GM12878 (cell line): Measurements from ENCODE around the gene LYL1. TPM values are rescaled to one million over a fixed set of nuclear protein-coding genes. Genes with fewer than 3 reads are reported as not detected.

Source experiments
- ATAC-seq: fragments of 200-7000 bp; cut with Tn5 transposase; 3 replicates; pipeline ENCODE4 v1.9.1; 2020; ENCODE audit warnings: mild to moderate bottlenecking, moderate library complexity
- BruUV-seq: library from RNA; stranded (reverse); fragments of 400-500 nt; replicated peaks from 2 replicates; lab custom pipeline; 2021; lab: Mats Ljungman, UMichigan
- CTCF ChIA-PET: fragments of 300-600 bp; sonication (Branson Sonifier 250); formaldehyde crosslinking; extraction: SDS; loops from one replicate; lab custom pipeline; 2021; ENCODE audit warnings: inconsistent platforms; lab: Yijun Ruan, JAX
- POLR2A ChIA-PET: fragments of 350-600 bp; formaldehyde crosslinking; extraction: SDS; loops from one replicate; lab custom pipeline; 2021; ENCODE audit warnings: inconsistent platforms; lab: Charles Lee
- RAD21 ChIA-PET: fragments of 300-600 bp; sonication (Branson Sonifier 250); formaldehyde crosslinking; loops from one replicate; lab custom pipeline; 2023; ENCODE audit warnings: antibody characterized with exemption; ENCODE audit not compliant: unreplicated experiment; lab: Charles Lee
- SMC1A ChIA-PET: fragments of 300-600 bp; sonication (Branson Sonifier 250); formaldehyde crosslinking; loops from one replicate; lab custom pipeline; 2023; ENCODE audit not compliant: unreplicated experiment, uncharacterized antibody; lab: Charles Lee
- DNase-seq: peaks from one replicate; pipeline ENCODE4 v3.0.0-alpha.2; 2011; ENCODE audit warnings: low read depth, low spot score
- FAIRE-seq: peaks from 3 replicates; lab custom pipeline; 2011; peaks lifted over from hg19 to GRCh38; lab: Jason Lieb, UNC
- H2AFZ ChIP-seq: 2 replicates; pipeline ENCODE4 v1.6.0; 2011; ENCODE audit warnings: low read depth, low read length, control low read depth; ENCODE audit not compliant: control insufficient read depth
- H3K27ac ChIP-seq: 2 replicates; pipeline ENCODE4 v1.5.1; 2011; ENCODE audit warnings: control low read depth; ENCODE audit not compliant: control insufficient read depth, insufficient read depth
- H3K27me3 ChIP-seq, 2 experiments: replicated peaks in 1 of 2; 2 replicates each; pipeline versions ENCODE4 v1.6.0 to v1.6.1; 2011; ENCODE audit warnings: low read length in 1 of 2; ENCODE audit not compliant: control insufficient read depth in 2 of 2, insufficient read depth in 2 of 2
- H3K36me3 ChIP-seq, 2 experiments: 2 replicates each; pipeline ENCODE4 v1.5.1; 2011; ENCODE audit warnings: low read length in 1 of 2; ENCODE audit not compliant: control insufficient read depth in 2 of 2, insufficient read depth in 2 of 2
- H3K4me1 ChIP-seq: 2 replicates; pipeline ENCODE4 v1.6.1; 2011; ENCODE audit warnings: mild to moderate bottlenecking, low read length, moderate library complexity, mixed read lengths; ENCODE audit not compliant: control insufficient read depth, insufficient read depth
- H3K4me2 ChIP-seq: 2 replicates; pipeline ENCODE4 v1.6.0; 2011; ENCODE audit warnings: control low read depth; ENCODE audit not compliant: control insufficient read depth, insufficient read depth
- H3K4me3 ChIP-seq: fragments of 200-600 bp; sonication (generic); 2 replicates; pipeline ENCODE4 v1.5.1; 2016
- H3K79me2 ChIP-seq: 2 replicates; pipeline ENCODE4 v1.6.0; 2011; ENCODE audit warnings: low read length; ENCODE audit not compliant: control insufficient read depth, insufficient read depth
- H3K9ac ChIP-seq: 2 replicates; pipeline ENCODE4 v1.8.0; 2011; ENCODE audit warnings: low read length, control low read depth, mixed read lengths; ENCODE audit not compliant: control insufficient read depth, insufficient read depth
- H3K9me3 ChIP-seq: replicated peaks from 3 replicates; pipeline ENCODE4 v1.5.1; 2011; ENCODE audit warnings: mild to moderate bottlenecking, low read length; ENCODE audit not compliant: control insufficient read depth, insufficient read depth
- H4K20me1 ChIP-seq: 2 replicates; pipeline ENCODE4 v1.6.0; 2011; ENCODE audit not compliant: control insufficient read depth, insufficient read depth
- ASH2L ChIP-seq: fragments of 300-600, 200-600 bp; sonication (generic); IDR thresholded peaks from 2 replicates; pipeline ENCODE4 v1.6.1; 2017; ENCODE audit warnings: low read depth, mild to moderate bottlenecking, borderline replicate concordance
- BCL3 ChIP-seq: IDR thresholded peaks from 2 replicates; pipeline ENCODE4 v1.6.1; 2011; ENCODE audit warnings: borderline replicate concordance, low read depth, mild to moderate bottlenecking, moderate library complexity, low read length; ENCODE audit not compliant: insufficient read depth, poor library complexity, severe bottlenecking
- CHD2 ChIP-seq: IDR thresholded peaks from 2 replicates; pipeline ENCODE4 v1.6.1; 2011; ENCODE audit warnings: low read depth, low read length, improper control_type of control experiment, borderline replicate concordance
- GATAD2B ChIP-seq: fragments of 450-650 bp; conservative IDR thresholded peaks from 2 replicates; pipeline ENCODE4 v1.6.1; 2017; ENCODE audit warnings: low read depth, mild to moderate bottlenecking, moderate library complexity
- HDAC2 ChIP-seq: fragments of 200-600 bp; sonication (generic); IDR thresholded peaks from 2 replicates; pipeline ENCODE4 v1.6.1; 2017
- IRF3 ChIP-seq: fragments of 450-650 bp; IDR thresholded peaks from 2 replicates; pipeline ENCODE4 v1.6.1; 2014; ENCODE audit warnings: mild to moderate bottlenecking
- KAT2A ChIP-seq: conservative IDR thresholded peaks from 2 replicates; pipeline ENCODE4 v1.6.1; 2011; ENCODE audit warnings: low read depth, low read length; ENCODE audit not compliant: control insufficient read depth
- PML ChIP-seq: IDR thresholded peaks from 2 replicates; pipeline ENCODE4 v1.6.1; 2012; ENCODE audit warnings: low read length, inconsistent platforms
- RB1 ChIP-seq: fragments of 450-650 bp; formaldehyde crosslinking; IDR thresholded peaks from 2 replicates; pipeline ENCODE4 v1.6.1; 2017; ENCODE audit warnings: mild to moderate bottlenecking, borderline replicate concordance
- SMARCA5 ChIP-seq: fragments of 450-650 bp; IDR thresholded peaks from 2 replicates; pipeline ENCODE4 v1.6.1; 2017; ENCODE audit warnings: mild to moderate bottlenecking
- SPI1 ChIP-seq: IDR thresholded peaks from 2 replicates; pipeline ENCODE4 v1.6.1; 2011; ENCODE audit warnings: low read depth, mild to moderate bottlenecking, low read length, moderate library complexity, borderline replicate concordance; ENCODE audit not compliant: insufficient read depth
- TAF1 ChIP-seq: IDR thresholded peaks from 2 replicates; pipeline ENCODE4 v1.6.1; 2011; ENCODE audit warnings: mild to moderate bottlenecking, low read depth, low read length, borderline replicate concordance
- WRNIP1 ChIP-seq: IDR thresholded peaks from 2 replicates; pipeline ENCODE4 v1.6.1; 2011; ENCODE audit warnings: low read depth, low read length, improper control_type of control experiment, borderline replicate concordance
- YY1 ChIP-seq: IDR thresholded peaks from 2 replicates; pipeline ENCODE4 v1.6.1; 2011; ENCODE audit warnings: low read depth, mild to moderate bottlenecking, low read length
- ZNF687 ChIP-seq: fragments of 450-650 bp; IDR thresholded peaks from 2 replicates; pipeline ENCODE4 v1.6.1; 2017; ENCODE audit warnings: mild to moderate bottlenecking, moderate library complexity
- WGBS: methylation state at CpG from one replicate; pipeline ENCODE4 v1.1.6; 2016; ENCODE audit warnings: low lambda C conversion rate; ENCODE audit not compliant: insufficient replicate concordance, insufficient coverage; ENCODE audit errors: missing lambda C conversion rate; 5-methylcytosine and 5-hydroxymethylcytosine counted together
- in situ Hi-C: fragments of 300-500 bp; cut with MboI; formaldehyde crosslinking; loops from 9 replicates; pipeline ENCODE4 v1.14.3; 2018; ENCODE audit warnings: mixed read lengths
- intact Hi-C: fragments of 100-400 bp; cut with micrococcal nuclease; formaldehyde crosslinking; loops from one replicate; pipeline ENCODE4 v1.14.2; 2022; ENCODE audit not compliant: unreplicated experiment
- polyA plus RNA-seq, 11 experiments: library from polyadenylated mRNA; depleted of rRNA in 4 of 11; unstranded in 6 of 11; stranded (reverse) in 5 of 11; fragments of >200 nt; fragmentation: Nextera tagmentation in 4 of 11; fragmentation: Illumina TruSeq in 1 of 11; extraction: Ambion mirVana in 4 of 11; extraction: Trizol in 1 of 11; gene quantifications; 1 replicate in 1 of 11; 2 replicates in 10 of 11; pipeline versions ENCODE4 v1.2.1 to v1.2.3, GENCODE V29; 2011 to 2016; ENCODE audit warnings: inconsistent platforms in 2 of 11, missing spikeins in 2 of 11, low read depth in 1 of 11
- total RNA-seq, 4 experiments: library from RNA; depleted of rRNA in 3 of 4; stranded (reverse); fragments of >200 nt in 3 of 4; fragmentation: Illumina TruSeq in 1 of 4; extraction: Trizol in 1 of 4; gene quantifications; 2 replicates each; pipeline versions ENCODE4 v1.2.1 to v1.2.3, GENCODE V29; 2013 to 2021

Gene LYL1
- total and polyA plus RNA-seq, 10 of the 15 experiments (the other 5 are each of a cell fraction or from before 2014, with no cell fraction given): 0.10 to 34.8 (median 4.4) TPM

GRCh38 chr19:13054626-13055212 lies 47.9 kb downstream of the LYL1 start (continued):
- TF ChIP-seq ZNF687 (no peak), IRF3 (no peak), SPI1 (no peak)

GRCh38 chr19:13053761-13054625 lies 48.7 kb downstream of the LYL1 start:
- ATAC-seq (no peak), DNase-seq (no peak), FAIRE-seq (no peak)
- H3K79me2 ChIP-seq: no peaks in the 10 kb centered on the region
- H3K36me3 ChIP-seq: no peaks in the 10 kb centered on the region
- peaks cover 0 to 10% of the 10 kb centered on the region in 2 experiments; a peak in 3 of 4 replicates for H3K27me3 ChIP-seq
- no peak overlapping the region for H3K27ac ChIP-seq
- no peak overlapping the region for H3K4me3 ChIP-seq
- no peaks in the 10 kb centered on the region for H4K20me1 ChIP-seq
- CTCF ChIA-PET: interaction anchor here (10.9 kb wide), 1 partner anchor 74 kb away, joined by 247 read pairs; no protein-coding TSS in a partner anchor
- H3K9ac ChIP-seq: no peak overlapping the region
- 34% methylated on average over 17 of the region's 17 CpGs for WGBS
- H3K9me3 ChIP-seq: no peaks in the 10 kb centered on the region
- POLR2A ChIA-PET: interaction anchor here (0.5 kb wide), 1 partner anchor 41 kb away, joined by 3 read pairs; no protein-coding TSS in a partner anchor
- intact Hi-C loops (no loop called here), in situ Hi-C loops (no loop called here)
- no peak for TF ChIP-seq WRNIP1
- no peak for TF ChIP-seq KAT2A
- TF ChIP-seq CHD2: no peak
- TF ChIP-seq ASH2L: no peak
- no peak for TF ChIP-seq GATAD2B
- no peak for TF ChIP-seq PML
- no peak for TF ChIP-seq RB1
- TF ChIP-seq SMARCA5: no peak
- no peak for TF ChIP-seq YY1
- TF ChIP-seq BCL3: no peak
- no peak for TF ChIP-seq HDAC2
- TF ChIP-seq TAF1: no peak
- SMC1A ChIA-PET: interaction anchor here (0.6 to 1.8 kb wide), 3 partner anchors 12 to 77 kb away, joined by 3 to 4 read pairs (median 3); no protein-coding TSS in a partner anchor
- RAD21 ChIA-PET: interaction anchor here (0.7 to 1.2 kb wide), 2 partner anchors 88 to 169 kb away, joined by 3 read pairs; no protein-coding TSS in a partner anchor
- H2AFZ ChIP-seq: no peak overlapping the region
- BruUV-seq: no TSS peak
- no peaks in the 10 kb centered on the region for H3K4me1 ChIP-seq
- H3K4me2 ChIP-seq: no peak overlapping the region
